ENCODE measurements around the gene LRMDA. TPM values are rescaled to one million over a fixed set of nuclear protein-coding genes. Genes with fewer than 3 reads are reported as not detected.

The LRMDA gene
- total and polyA plus RNA-seq, 2 of the 8 experiments (the other 6 are each of a cell fraction or from before 2014, with no cell fraction given) = 0.86 to 2.8 TPM

DNA sequence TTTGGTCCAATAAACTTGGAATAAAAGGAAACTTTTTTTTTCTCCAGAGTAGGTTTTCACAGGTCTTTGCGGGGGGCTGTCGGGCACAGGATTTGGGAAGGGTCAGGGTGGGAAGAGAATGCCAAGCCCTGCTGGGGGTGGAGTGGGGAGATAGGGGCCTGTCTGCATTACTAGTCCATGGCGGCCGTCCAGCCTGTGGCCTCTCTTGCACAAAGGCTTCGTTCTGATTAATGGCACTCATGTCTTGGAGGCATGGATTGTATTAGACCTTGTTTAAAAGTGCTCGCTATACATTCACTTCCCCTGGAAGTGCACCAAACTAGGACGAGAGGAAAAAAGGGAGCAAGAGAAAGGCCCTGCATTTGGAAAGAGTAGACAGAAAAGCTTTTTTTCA lies 37.2 kb downstream of the LRMDA start:
- no peaks in the 10 kb centered on the region for H3K79me1 ChIP-seq (ENCODE audit: low read depth, low read length)
- no peaks in the 10 kb centered on the region for H3K79me2 ChIP-seq (ENCODE audit: control insufficient read depth in 1 of 2, insufficient read depth in 2 of 2, low read length in 2 of 2)
- DNase-seq (ENCODE audit: low read depth in 1 of 2, low spot score in 2 of 2) = no peak
- H4K5ac ChIP-seq (ENCODE audit: insufficient read length, low read depth, low read length) = no peak overlapping the region
- FAIRE-seq = no peak
- no peak overlapping the region for H3K27ac ChIP-seq (ENCODE audit: low read depth, low read length)
- H2BK12ac ChIP-seq (ENCODE audit: low read depth, low read length) = no peak overlapping the region
- no peak overlapping the region for H2AK5ac ChIP-seq (ENCODE audit: low read depth, low read length)
- ChIA-PET POLR2A (ENCODE audit: partially characterized antibody) (interaction anchor here (0.7 kb wide), 1 partner anchor 10 kb away, joined by 3 read pairs; no protein-coding TSS in a partner anchor), CTCF (ENCODE audit: partially characterized antibody) (no interaction called here)
- H3K14ac ChIP-seq (ENCODE audit: insufficient read length) = no peak overlapping the region
- no peaks in the 10 kb centered on the region for H3K9me3 ChIP-seq (ENCODE audit: insufficient read depth in 2 of 2, low read depth in 1 of 2, low read length in 1 of 2)
- no peaks in the 10 kb centered on the region for H4K20me1 ChIP-seq (replicated peaks in 1 of 2; ENCODE audit: control insufficient read depth in 1 of 2, insufficient read depth in 2 of 2, low read length in 2 of 2)
- H3K36me3 ChIP-seq (ENCODE audit: control insufficient read depth in 2 of 4, insufficient read depth in 4 of 4, low read length in 3 of 4) = no peaks in the 10 kb centered on the region
- H3K4me2 ChIP-seq (ENCODE audit: insufficient read depth in 1 of 2, low read depth in 2 of 2, low read length in 2 of 2) = no peak overlapping the region
- no peak overlapping the region for H3K18ac ChIP-seq (ENCODE audit: extremely low read depth, low read length)
- H2BK5ac ChIP-seq (ENCODE audit: low read depth, low read length) = no peak overlapping the region
- H2BK15ac ChIP-seq (ENCODE audit: low read length) = no peak overlapping the region
- no peak overlapping the region for H4K8ac ChIP-seq (ENCODE audit: extremely low read depth, insufficient read depth, low read length)
- H3K56ac ChIP-seq (replicated peaks; ENCODE audit: insufficient read length, low read depth, low read length) = no peak overlapping the region
- no peak overlapping the region for H2BK20ac ChIP-seq (ENCODE audit: low read length)
- H2AFZ ChIP-seq (ENCODE audit: low read length) = no peak overlapping the region
- no peak overlapping the region for H3K4me3 ChIP-seq (ENCODE audit: extremely low read depth in 1 of 4, insufficient read depth in 2 of 4, low read depth in 3 of 4, low read length in 4 of 4)
- no peak overlapping the region for H2BK120ac ChIP-seq (replicated peaks; ENCODE audit: low read depth, low read length)
- H3K4ac ChIP-seq (replicated peaks; ENCODE audit: insufficient read length, low read depth, low read length) = no peak overlapping the region
- H3K4me1 ChIP-seq (replicated peaks in 1 of 4; ENCODE audit: control insufficient read depth in 3 of 4, insufficient read depth in 4 of 4, low read length in 3 of 4) = peaks cover 0 to 4% (median 0%) of the 10 kb centered on the region in 4 experiments; a peak in 3 of 7 replicates
- H3K23ac ChIP-seq (ENCODE audit: insufficient read length) = no peak overlapping the region
- TF ChIP-seq HDAC6 (IDR thresholded peaks at IDR 0.05; ENCODE audit: low read depth, low read length) (no peak), CBX5 (IDR thresholded peaks at IDR 0.05; ENCODE audit: low read depth, low read length) (no peak), MAFK (IDR thresholded peaks at IDR 0.05; ENCODE audit: low read depth, low read length) (no peak), POLR2A (IDR thresholded peaks at IDR 0.05; ENCODE audit: control extremely low read depth in 1 of 2, low read depth in 2 of 2, low read length in 2 of 2) (no peak), TBP (IDR thresholded peaks at IDR 0.05; ENCODE audit: low read depth, low read length) (no peak), PHF8 (conservative IDR thresholded peaks at IDR 0.05; ENCODE audit: low read depth, low read length) (no peak), TAF1 (IDR thresholded peaks at IDR 0.05; ENCODE audit: low read depth, low read length) (no peak), HDAC2 (IDR thresholded peaks at IDR 0.05; ENCODE audit: borderline replicate concordance in 1 of 2, low read depth in 2 of 2, low read length in 2 of 2) (no peak)
- TF ChIP-seq, protein P1, sequence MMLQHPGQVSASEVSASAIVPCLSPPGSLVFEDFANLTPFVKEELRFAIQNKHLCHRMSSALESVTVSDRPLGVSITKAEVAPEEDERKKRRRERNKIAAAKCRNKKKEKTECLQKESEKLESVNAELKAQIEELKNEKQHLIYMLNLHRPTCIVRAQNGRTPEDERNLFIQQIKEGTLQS (IDR thresholded peaks at IDR 0.05; ENCODE audit: insufficient read depth, low read depth, low read length) = no peak
- H4K91ac ChIP-seq (replicated peaks; ENCODE audit: insufficient read length, low read length) = no peak overlapping the region
- 0 out of 7 replicates have a peak, but pooled peaks cover 0 to 2% (median 0%) of the 10 kb centered on the region in 4 experiments for H3K27me3 ChIP-seq (replicated peaks in 1 of 4; ENCODE audit: control insufficient read depth in 3 of 4, extremely low read depth in 1 of 4, insufficient read depth in 3 of 4, low read length in 3 of 4)
- WGBS, 2 experiments (ENCODE audit: extremely low coverage in 1 of 2, insufficient coverage in 1 of 2, insufficient read length in 1 of 2, insufficient replicate concordance in 2 of 2, low coverage in 1 of 2, low lambda C conversion rate in 2 of 2, missing lambda C conversion rate in 1 of 2) = 81% methylated on average over 7 of the region's 7 CpGs; no CpG with 5 or more reads in 1 of the 2 experiments
- H3K23me2 ChIP-seq (ENCODE audit: low read depth, low read length) = no peaks in the 10 kb centered on the region
- no peak overlapping the region for H3K9ac ChIP-seq (replicated peaks in 1 of 4; ENCODE audit: extremely low read depth in 1 of 4, low read depth in 3 of 4, low read length in 3 of 4)
